H1 (cell line): ENCODE measurements around the gene ASCC3. TPM values are rescaled to one million over a fixed set of nuclear protein-coding genes. Genes with fewer than 3 reads are reported as not detected.

Experiments used
- EP300 ChIP-seq, 2 experiments: IDR thresholded peaks; 1 replicate in 1 of 2; 2 replicates in 1 of 2; pipeline ENCODE4 v1.6.1; 2011 to 2012; ENCODE audit warnings: low read depth in 2 of 2, low read length in 2 of 2, mild to moderate bottlenecking in 2 of 2, borderline replicate concordance in 1 of 2, inconsistent platforms in 1 of 2, moderate library complexity in 1 of 2
- GTF2F1 ChIP-seq: IDR thresholded peaks from 2 replicates; pipeline ENCODE4 v1.6.1; 2012; ENCODE audit warnings: low read depth, low read length, improper control_type of control experiment, borderline replicate concordance
- JUN ChIP-seq: IDR thresholded peaks from 2 replicates; pipeline ENCODE4 v1.6.1; 2011; ENCODE audit warnings: low read depth, mild to moderate bottlenecking, improper control_type of control experiment, low read length
- JUND ChIP-seq: IDR thresholded peaks from 2 replicates; pipeline ENCODE4 v1.6.1; 2011; ENCODE audit warnings: mild to moderate bottlenecking, improper control_type of control experiment, low read length
- POLR2A ChIP-seq, 2 experiments: IDR thresholded peaks; 1 replicate in 1 of 2; 2 replicates in 1 of 2; pipeline ENCODE4 v1.6.1; 2011; ENCODE audit warnings: low read depth in 2 of 2, low read length in 2 of 2, mild to moderate bottlenecking in 2 of 2; ENCODE audit errors: control extremely low read depth in 1 of 2
- POU5F1 ChIP-seq: IDR thresholded peaks from 2 replicates; pipeline ENCODE4 v1.6.1; 2011; ENCODE audit warnings: low read depth, mild to moderate bottlenecking, low read length, moderate library complexity
- SAP30 ChIP-seq: fragments of 300-600 bp; sonication (generic); IDR thresholded peaks from 2 replicates; pipeline ENCODE4 v1.7.1; 2012; ENCODE audit warnings: low read length, moderate library complexity, mild to moderate bottlenecking, inconsistent platforms; ENCODE audit not compliant: insufficient read depth, insufficient replicate concordance
- SRF ChIP-seq: IDR thresholded peaks from 2 replicates; pipeline ENCODE4 v1.6.1; 2011; ENCODE audit warnings: mild to moderate bottlenecking, low read depth, low read length, moderate library complexity
- polyA plus RNA-seq, 7 experiments: library from polyadenylated mRNA; depleted of rRNA in 3 of 7; stranded (reverse) in 5 of 7; unstranded in 2 of 7; fragments of >200 nt in 5 of 7; fragments of 200-250 nt in 2 of 7; gene quantifications; 1 replicate in 5 of 7; 2 replicates in 1 of 7; 4 replicates in 1 of 7; pipeline versions ENCODE4 v1.2.1 to v1.2.3, GENCODE V29; 2011 to 2013; ENCODE audit warnings: missing spikeins in 2 of 7, mixed read lengths in 2 of 7
- total RNA-seq: library from RNA; stranded (reverse); fragmentation: NEBNext Ultra II Directional; extraction: Animal tissue kit (Norgen Biotek cat#: 25700); gene quantifications from 2 replicates; pipeline ENCODE4 v1.2.1, GENCODE V29; 2021
- TF ChIP-seq, protein P1 (sequence below): fragments of 300-600 bp; sonication (generic); IDR thresholded peaks from 2 replicates; pipeline ENCODE4 v1.7.1; 2012; ENCODE audit warnings: low read length, moderate library complexity, mild to moderate bottlenecking, inconsistent platforms; ENCODE audit not compliant: insufficient replicate concordance
- TF ChIP-seq, protein P2 (sequence below): IDR thresholded peaks from 2 replicates; pipeline ENCODE4 v1.6.1; 2012; ENCODE audit warnings: low read length, inconsistent platforms

The ASCC3 gene
- total and polyA plus RNA-seq, 2 of the 8 experiments (the other 6 are each of a cell fraction or from before 2014, with no cell fraction given) = 37.5 to 77.8 TPM

- TF ChIP-seq, protein P1, sequence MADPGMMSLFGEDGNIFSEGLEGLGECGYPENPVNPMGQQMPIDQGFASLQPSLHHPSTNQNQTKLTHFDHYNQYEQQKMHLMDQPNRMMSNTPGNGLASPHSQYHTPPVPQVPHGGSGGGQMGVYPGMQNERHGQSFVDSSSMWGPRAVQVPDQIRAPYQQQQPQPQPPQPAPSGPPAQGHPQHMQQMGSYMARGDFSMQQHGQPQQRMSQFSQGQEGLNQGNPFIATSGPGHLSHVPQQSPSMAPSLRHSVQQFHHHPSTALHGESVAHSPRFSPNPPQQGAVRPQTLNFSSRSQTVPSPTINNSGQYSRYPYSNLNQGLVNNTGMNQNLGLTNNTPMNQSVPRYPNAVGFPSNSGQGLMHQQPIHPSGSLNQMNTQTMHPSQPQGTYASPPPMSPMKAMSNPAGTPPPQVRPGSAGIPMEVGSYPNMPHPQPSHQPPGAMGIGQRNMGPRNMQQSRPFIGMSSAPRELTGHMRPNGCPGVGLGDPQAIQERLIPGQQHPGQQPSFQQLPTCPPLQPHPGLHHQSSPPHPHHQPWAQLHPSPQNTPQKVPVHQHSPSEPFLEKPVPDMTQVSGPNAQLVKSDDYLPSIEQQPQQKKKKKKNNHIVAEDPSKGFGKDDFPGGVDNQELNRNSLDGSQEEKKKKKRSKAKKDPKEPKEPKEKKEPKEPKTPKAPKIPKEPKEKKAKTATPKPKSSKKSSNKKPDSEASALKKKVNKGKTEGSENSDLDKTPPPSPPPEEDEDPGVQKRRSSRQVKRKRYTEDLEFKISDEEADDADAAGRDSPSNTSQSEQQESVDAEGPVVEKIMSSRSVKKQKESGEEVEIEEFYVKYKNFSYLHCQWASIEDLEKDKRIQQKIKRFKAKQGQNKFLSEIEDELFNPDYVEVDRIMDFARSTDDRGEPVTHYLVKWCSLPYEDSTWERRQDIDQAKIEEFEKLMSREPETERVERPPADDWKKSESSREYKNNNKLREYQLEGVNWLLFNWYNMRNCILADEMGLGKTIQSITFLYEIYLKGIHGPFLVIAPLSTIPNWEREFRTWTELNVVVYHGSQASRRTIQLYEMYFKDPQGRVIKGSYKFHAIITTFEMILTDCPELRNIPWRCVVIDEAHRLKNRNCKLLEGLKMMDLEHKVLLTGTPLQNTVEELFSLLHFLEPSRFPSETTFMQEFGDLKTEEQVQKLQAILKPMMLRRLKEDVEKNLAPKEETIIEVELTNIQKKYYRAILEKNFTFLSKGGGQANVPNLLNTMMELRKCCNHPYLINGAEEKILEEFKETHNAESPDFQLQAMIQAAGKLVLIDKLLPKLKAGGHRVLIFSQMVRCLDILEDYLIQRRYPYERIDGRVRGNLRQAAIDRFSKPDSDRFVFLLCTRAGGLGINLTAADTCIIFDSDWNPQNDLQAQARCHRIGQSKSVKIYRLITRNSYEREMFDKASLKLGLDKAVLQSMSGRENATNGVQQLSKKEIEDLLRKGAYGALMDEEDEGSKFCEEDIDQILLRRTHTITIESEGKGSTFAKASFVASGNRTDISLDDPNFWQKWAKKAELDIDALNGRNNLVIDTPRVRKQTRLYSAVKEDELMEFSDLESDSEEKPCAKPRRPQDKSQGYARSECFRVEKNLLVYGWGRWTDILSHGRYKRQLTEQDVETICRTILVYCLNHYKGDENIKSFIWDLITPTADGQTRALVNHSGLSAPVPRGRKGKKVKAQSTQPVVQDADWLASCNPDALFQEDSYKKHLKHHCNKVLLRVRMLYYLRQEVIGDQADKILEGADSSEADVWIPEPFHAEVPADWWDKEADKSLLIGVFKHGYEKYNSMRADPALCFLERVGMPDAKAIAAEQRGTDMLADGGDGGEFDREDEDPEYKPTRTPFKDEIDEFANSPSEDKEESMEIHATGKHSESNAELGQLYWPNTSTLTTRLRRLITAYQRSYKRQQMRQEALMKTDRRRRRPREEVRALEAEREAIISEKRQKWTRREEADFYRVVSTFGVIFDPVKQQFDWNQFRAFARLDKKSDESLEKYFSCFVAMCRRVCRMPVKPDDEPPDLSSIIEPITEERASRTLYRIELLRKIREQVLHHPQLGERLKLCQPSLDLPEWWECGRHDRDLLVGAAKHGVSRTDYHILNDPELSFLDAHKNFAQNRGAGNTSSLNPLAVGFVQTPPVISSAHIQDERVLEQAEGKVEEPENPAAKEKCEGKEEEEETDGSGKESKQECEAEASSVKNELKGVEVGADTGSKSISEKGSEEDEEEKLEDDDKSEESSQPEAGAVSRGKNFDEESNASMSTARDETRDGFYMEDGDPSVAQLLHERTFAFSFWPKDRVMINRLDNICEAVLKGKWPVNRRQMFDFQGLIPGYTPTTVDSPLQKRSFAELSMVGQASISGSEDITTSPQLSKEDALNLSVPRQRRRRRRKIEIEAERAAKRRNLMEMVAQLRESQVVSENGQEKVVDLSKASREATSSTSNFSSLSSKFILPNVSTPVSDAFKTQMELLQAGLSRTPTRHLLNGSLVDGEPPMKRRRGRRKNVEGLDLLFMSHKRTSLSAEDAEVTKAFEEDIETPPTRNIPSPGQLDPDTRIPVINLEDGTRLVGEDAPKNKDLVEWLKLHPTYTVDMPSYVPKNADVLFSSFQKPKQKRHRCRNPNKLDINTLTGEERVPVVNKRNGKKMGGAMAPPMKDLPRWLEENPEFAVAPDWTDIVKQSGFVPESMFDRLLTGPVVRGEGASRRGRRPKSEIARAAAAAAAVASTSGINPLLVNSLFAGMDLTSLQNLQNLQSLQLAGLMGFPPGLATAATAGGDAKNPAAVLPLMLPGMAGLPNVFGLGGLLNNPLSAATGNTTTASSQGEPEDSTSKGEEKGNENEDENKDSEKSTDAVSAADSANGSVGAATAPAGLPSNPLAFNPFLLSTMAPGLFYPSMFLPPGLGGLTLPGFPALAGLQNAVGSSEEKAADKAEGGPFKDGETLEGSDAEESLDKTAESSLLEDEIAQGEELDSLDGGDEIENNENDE = no peak
- TF ChIP-seq GTF2F1 (no peak), JUND (no peak), SAP30 (no peak), POU5F1 (no peak), EP300 (IDR thresholded peaks at IDR 0.05; ENCODE audit: borderline replicate concordance in 1 of 2, low read depth in 2 of 2, low read length in 2 of 2) (no peak), POLR2A (IDR thresholded peaks at IDR 0.05; ENCODE audit: control extremely low read depth in 1 of 2, low read depth in 2 of 2, low read length in 2 of 2) (no peak), SRF (no peak), JUN (no peak)
- TF ChIP-seq, protein P2, sequence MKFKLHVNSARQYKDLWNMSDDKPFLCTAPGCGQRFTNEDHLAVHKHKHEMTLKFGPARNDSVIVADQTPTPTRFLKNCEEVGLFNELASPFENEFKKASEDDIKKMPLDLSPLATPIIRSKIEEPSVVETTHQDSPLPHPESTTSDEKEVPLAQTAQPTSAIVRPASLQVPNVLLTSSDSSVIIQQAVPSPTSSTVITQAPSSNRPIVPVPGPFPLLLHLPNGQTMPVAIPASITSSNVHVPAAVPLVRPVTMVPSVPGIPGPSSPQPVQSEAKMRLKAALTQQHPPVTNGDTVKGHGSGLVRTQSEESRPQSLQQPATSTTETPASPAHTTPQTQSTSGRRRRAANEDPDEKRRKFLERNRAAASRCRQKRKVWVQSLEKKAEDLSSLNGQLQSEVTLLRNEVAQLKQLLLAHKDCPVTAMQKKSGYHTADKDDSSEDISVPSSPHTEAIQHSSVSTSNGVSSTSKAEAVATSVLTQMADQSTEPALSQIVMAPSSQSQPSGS = no peak
Observed at GRCh38 chr6:100677240-100677639, 203.9 kb downstream of the ASCC3 start (continued).
